Adrenal gland (tissue), 5 donors: ENCODE data around the gene PRELP.

ENCODE experiments used
- POLR2A ChIP-seq, 2 donors: fragments of 450-650 bp; IDR thresholded peaks; one replicate each; pipeline ENCODE4 v1.6.1; 2017; ENCODE audit warnings: antibody characterized with exemption in 2 of 2, mild to moderate bottlenecking in 2 of 2, moderate library complexity in 1 of 2
- TF ChIP-seq, protein P1 (sequence below), 6 experiments: fragments of 450-650 bp in 4 of 6; fragments of 200-600 bp in 2 of 6; sonication (generic) in 1 of 6; IDR thresholded peaks; 1 replicate in 5 of 6; 2 replicates in 1 of 6; pipeline versions ENCODE4 v1.5.1 to v1.8.0; 2016 to 2021; ENCODE audit warnings: antibody characterized with exemption in 6 of 6, mild to moderate bottlenecking in 2 of 6, moderate library complexity in 1 of 6
- donor health status: DM: no; HTN: no; CAD: no.

GRCh38 chr1:203450479-203451149 is 25.0 kb upstream of the PRELP start:
- TF ChIP-seq, protein P1, sequence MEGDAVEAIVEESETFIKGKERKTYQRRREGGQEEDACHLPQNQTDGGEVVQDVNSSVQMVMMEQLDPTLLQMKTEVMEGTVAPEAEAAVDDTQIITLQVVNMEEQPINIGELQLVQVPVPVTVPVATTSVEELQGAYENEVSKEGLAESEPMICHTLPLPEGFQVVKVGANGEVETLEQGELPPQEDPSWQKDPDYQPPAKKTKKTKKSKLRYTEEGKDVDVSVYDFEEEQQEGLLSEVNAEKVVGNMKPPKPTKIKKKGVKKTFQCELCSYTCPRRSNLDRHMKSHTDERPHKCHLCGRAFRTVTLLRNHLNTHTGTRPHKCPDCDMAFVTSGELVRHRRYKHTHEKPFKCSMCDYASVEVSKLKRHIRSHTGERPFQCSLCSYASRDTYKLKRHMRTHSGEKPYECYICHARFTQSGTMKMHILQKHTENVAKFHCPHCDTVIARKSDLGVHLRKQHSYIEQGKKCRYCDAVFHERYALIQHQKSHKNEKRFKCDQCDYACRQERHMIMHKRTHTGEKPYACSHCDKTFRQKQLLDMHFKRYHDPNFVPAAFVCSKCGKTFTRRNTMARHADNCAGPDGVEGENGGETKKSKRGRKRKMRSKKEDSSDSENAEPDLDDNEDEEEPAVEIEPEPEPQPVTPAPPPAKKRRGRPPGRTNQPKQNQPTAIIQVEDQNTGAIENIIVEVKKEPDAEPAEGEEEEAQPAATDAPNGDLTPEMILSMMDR (IDR thresholded peaks at IDR 0.05): no peak
- TF ChIP-seq POLR2A (IDR thresholded peaks at IDR 0.05): no peak
